ENCODE measurements around the gene CRYZL1.

Gene CRYZL1

DNA sequence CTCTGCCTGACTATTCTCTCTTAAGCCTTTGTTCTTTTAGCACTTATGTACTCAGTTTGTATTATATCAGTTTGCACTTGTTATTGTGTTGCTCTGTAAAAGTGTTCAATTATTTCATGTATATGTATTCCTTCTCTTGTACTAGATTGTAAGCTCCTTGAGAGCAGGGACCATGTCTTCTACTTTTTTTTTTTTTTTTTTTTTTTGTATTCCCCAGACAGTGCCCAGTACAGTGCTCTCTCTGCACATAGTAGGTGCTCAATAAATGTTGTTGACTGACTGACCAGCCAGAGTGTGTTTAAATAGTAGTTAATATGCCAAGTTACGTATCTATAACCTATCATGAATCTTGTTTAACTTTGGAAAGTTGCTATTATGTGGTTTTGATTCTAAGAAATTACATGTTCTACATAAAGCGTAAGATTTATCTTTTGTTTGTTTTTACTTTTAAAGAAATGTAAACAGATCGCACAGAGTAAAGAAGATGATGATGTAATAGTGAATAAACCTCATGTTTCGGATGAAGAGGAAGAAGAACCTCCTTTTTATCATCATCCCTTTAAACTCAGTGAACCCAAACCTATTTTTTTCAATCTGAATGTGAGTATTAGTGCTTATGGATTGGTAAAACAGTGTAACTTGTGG lies 82.6 kb downstream of the CRYZL1 start:
- TF ChIP-seq, protein P1, sequence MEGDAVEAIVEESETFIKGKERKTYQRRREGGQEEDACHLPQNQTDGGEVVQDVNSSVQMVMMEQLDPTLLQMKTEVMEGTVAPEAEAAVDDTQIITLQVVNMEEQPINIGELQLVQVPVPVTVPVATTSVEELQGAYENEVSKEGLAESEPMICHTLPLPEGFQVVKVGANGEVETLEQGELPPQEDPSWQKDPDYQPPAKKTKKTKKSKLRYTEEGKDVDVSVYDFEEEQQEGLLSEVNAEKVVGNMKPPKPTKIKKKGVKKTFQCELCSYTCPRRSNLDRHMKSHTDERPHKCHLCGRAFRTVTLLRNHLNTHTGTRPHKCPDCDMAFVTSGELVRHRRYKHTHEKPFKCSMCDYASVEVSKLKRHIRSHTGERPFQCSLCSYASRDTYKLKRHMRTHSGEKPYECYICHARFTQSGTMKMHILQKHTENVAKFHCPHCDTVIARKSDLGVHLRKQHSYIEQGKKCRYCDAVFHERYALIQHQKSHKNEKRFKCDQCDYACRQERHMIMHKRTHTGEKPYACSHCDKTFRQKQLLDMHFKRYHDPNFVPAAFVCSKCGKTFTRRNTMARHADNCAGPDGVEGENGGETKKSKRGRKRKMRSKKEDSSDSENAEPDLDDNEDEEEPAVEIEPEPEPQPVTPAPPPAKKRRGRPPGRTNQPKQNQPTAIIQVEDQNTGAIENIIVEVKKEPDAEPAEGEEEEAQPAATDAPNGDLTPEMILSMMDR (IDR thresholded peaks at IDR 0.05; ENCODE audit: insufficient read depth, low read length, poor library complexity, severe bottlenecking), result no peak
- H3K27me3 ChIP-seq (replicated peaks; ENCODE audit: control insufficient read depth, insufficient read depth, low read length), result no peaks in the 10 kb centered on the region
- peaks cover 26% of the 10 kb centered on the region for H3K36me3 ChIP-seq (ENCODE audit: control insufficient read depth, insufficient read depth, low read length)
- H3K4me3 ChIP-seq (replicated peaks; ENCODE audit: low read depth, low read length), result no peak overlapping the region
- DNase-seq (ENCODE audit: extremely low read depth, insufficient read length), result no peak

DNA sequence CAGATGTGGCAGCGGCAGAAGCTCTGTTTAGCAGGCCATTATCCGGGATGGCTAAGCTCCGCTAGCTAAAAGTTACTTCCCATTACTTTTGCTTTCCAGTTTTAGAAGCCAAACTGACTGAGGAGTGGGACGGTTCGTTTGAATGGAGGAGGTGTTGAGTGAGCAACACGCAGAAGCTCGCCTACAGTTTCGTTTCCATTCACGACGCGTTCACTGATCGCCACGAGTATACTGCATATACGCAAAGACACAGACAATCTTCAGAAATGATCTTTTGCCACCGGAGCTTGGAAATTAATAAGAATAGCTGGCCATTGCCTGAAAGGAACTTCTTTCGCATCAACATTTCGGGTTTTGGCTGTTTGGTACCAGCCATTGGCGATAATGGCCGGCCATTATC lies 84.1 kb downstream of the CRYZL1 start:
- H3K36me3 ChIP-seq (ENCODE audit: control insufficient read depth, insufficient read depth, low read length), result peaks cover 35% of the 10 kb centered on the region
- no peaks in the 10 kb centered on the region for H3K27me3 ChIP-seq (replicated peaks; ENCODE audit: control insufficient read depth, insufficient read depth, low read length)
- TF ChIP-seq, protein P1 (IDR thresholded peaks at IDR 0.05; ENCODE audit: insufficient read depth, low read length, poor library complexity, severe bottlenecking), result no peak
- DNase-seq (ENCODE audit: extremely low read depth, insufficient read length), result no peak
- no peak overlapping the region for H3K4me3 ChIP-seq (replicated peaks; ENCODE audit: low read depth, low read length)

DNA sequence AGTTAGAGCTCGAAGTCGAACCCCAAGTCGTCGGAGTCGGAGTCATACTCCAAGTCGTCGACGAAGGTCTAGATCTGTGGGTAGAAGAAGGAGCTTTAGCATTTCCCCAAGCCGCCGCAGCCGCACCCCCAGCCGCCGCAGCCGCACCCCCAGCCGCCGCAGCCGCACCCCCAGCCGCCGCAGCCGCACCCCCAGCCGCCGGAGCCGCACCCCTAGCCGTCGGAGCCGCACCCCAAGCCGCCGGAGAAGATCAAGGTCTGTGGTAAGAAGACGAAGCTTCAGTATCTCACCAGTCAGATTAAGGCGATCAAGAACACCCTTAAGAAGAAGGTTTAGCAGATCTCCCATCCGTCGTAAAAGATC lies 86.6 kb downstream of the CRYZL1 start:
- Histone ChIP-seq H3K4me3 (replicated peaks; ENCODE audit: low read depth, low read length) (no peak overlapping the region), H3K27me3 (replicated peaks; ENCODE audit: control insufficient read depth, insufficient read depth, low read length) (no peaks in the 10 kb centered on the region), H3K36me3 (ENCODE audit: control insufficient read depth, insufficient read depth, low read length) (peaks cover 51% of the 10 kb centered on the region)
- DNase-seq (ENCODE audit: extremely low read depth, insufficient read length), result no peak
- TF ChIP-seq, protein P1 (IDR thresholded peaks at IDR 0.05; ENCODE audit: insufficient read depth, low read length, poor library complexity, severe bottlenecking), result no peak

DNA sequence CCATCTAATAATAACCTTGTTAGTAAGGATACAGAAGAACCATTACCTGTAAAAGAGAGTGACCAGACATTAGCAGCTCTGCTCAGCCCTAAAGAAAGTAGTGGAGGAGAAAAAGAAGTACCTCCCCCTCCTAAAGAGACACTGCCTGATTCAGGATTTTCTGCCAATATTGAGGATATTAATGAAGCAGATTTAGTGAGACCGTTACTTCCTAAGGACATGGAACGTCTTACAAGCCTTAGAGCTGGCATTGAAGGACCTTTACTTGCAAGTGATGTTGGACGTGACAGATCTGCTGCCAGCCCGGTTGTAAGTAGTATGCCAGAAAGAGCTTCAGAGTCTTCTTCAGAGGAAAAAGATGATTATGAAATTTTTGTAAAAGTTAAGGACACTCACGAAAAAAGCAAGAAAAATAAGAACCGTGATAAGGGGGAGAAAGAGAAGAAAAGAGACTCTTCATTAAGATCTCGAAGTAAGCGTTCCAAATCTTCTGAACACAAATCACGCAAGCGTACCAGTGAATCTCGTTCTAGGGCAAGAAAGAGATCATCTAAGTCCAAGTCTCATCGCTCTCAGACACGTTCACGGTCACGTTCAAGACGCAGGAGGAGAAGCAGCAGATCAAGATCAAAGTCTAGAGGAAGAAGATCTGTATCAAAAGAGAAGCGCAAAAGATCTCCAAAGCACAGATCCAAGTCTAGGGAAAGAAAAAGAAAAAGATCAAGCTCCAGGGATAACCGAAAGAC lies 87.1 kb downstream of the CRYZL1 start:
- H3K36me3 ChIP-seq (ENCODE audit: control insufficient read depth, insufficient read depth, low read length), result peaks cover 52% of the 10 kb centered on the region
- no peaks in the 10 kb centered on the region for H3K27me3 ChIP-seq (replicated peaks; ENCODE audit: control insufficient read depth, insufficient read depth, low read length)
- no peak overlapping the region for H3K4me3 ChIP-seq (replicated peaks; ENCODE audit: low read depth, low read length)
- TF ChIP-seq, protein P1 (IDR thresholded peaks at IDR 0.05; ENCODE audit: insufficient read depth, low read length, poor library complexity, severe bottlenecking), result no peak
- DNase-seq (ENCODE audit: extremely low read depth, insufficient read length), result no peak

DNA sequence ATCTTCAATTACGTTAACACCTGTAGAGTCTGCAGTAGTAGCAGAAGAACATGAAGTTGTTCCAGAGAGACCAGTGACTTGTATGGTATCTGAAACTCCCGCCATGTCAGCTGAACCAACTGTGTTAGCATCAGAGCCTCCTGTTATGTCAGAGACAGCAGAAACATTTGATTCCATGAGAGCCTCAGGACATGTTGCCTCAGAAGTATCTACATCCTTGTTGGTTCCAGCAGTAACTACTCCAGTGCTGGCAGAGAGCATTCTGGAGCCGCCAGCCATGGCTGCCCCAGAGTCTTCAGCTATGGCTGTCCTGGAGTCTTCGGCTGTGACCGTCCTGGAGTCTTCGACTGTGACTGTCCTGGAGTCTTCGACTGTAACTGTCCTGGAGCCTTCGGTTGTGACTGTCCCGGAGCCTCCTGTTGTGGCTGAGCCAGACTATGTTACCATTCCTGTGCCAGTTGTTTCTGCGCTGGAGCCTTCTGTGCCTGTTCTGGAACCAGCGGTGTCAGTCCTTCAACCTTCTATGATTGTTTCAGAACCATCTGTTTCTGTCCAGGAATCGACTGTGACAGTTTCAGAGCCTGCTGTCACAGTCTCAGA lies 88.4 kb downstream of the CRYZL1 start:
- TF ChIP-seq, protein P1 (IDR thresholded peaks at IDR 0.05; ENCODE audit: insufficient read depth, low read length, poor library complexity, severe bottlenecking), result no peak
- H3K27me3 ChIP-seq (replicated peaks; ENCODE audit: control insufficient read depth, insufficient read depth, low read length), result no peaks in the 10 kb centered on the region
- no peak for DNase-seq (ENCODE audit: extremely low read depth, insufficient read length)
- H3K36me3 ChIP-seq (ENCODE audit: control insufficient read depth, insufficient read depth, low read length), result peaks cover 51% of the 10 kb centered on the region
- no peak overlapping the region for H3K4me3 ChIP-seq (replicated peaks; ENCODE audit: low read depth, low read length)

All from GM06990 (cell line).